Mesenchymal stem cell (in vitro differentiated cells and primary cell): Measurements from ENCODE around the gene SLC6A13.

ENCODE experiments used
- DNase-seq: peaks from one replicate; pipeline ENCODE4 v3.0.0-alpha.2; 2013
- H2AFZ ChIP-seq: one replicate; pipeline ENCODE4 v1.6.1; 2013; ENCODE audit warnings: low read depth, mild to moderate bottlenecking, control low read depth, inconsistent platforms, low read length, moderate library complexity
- H2AK5ac ChIP-seq: 2 replicates; pipeline ENCODE4 v1.6.1; 2013; ENCODE audit warnings: low read length, moderate library complexity, mild to moderate bottlenecking, inconsistent platforms; ENCODE audit not compliant: severe bottlenecking
- H2BK120ac ChIP-seq: one replicate; pipeline ENCODE4 v1.6.1; 2013; ENCODE audit warnings: low read depth, mild to moderate bottlenecking, inconsistent platforms, low read length, moderate library complexity
- H2BK12ac ChIP-seq, 2 experiments: one replicate each; pipeline ENCODE4 v1.6.1; 2013; ENCODE audit warnings: inconsistent platforms in 2 of 2, low read length in 2 of 2, mild to moderate bottlenecking in 2 of 2, moderate library complexity in 2 of 2, control low read depth in 1 of 2
- H2BK15ac ChIP-seq: one replicate; pipeline ENCODE4 v1.6.1; 2013; ENCODE audit warnings: mild to moderate bottlenecking, low read depth, inconsistent platforms; ENCODE audit not compliant: poor library complexity, severe bottlenecking
- H2BK5ac ChIP-seq: 2 replicates; pipeline ENCODE4 v1.6.1; 2013; ENCODE audit warnings: low read depth, mild to moderate bottlenecking, low read length, control low read depth, inconsistent platforms; ENCODE audit not compliant: poor library complexity, severe bottlenecking
- H3K14ac ChIP-seq, 2 experiments: one replicate each; pipeline ENCODE4 v1.6.1; 2013; ENCODE audit warnings: inconsistent platforms in 2 of 2, low read length in 2 of 2, control low read depth in 1 of 2, mild to moderate bottlenecking in 1 of 2, moderate library complexity in 1 of 2
- H3K18ac ChIP-seq, 2 experiments: one replicate each; pipeline ENCODE4 v1.6.1; 2013; ENCODE audit warnings: inconsistent platforms in 2 of 2, low read length in 2 of 2, control low read depth in 1 of 2, low read depth in 1 of 2, mild to moderate bottlenecking in 1 of 2
- H3K23ac ChIP-seq, 2 experiments: one replicate each; pipeline ENCODE4 v1.6.1; 2013; ENCODE audit warnings: inconsistent platforms in 2 of 2, low read length in 2 of 2, mild to moderate bottlenecking in 2 of 2, moderate library complexity in 2 of 2, control low read depth in 1 of 2
- H3K27ac ChIP-seq: 2 replicates; pipeline ENCODE4 v1.5.1; 2013; ENCODE audit warnings: mild to moderate bottlenecking, moderate library complexity, low read length, control low read depth, inconsistent platforms; ENCODE audit not compliant: poor library complexity, severe bottlenecking
- H3K27me3 ChIP-seq, 2 experiments: 2 replicates each; pipeline versions ENCODE4 v1.6.1 to v1.7.0; 2013; ENCODE audit warnings: low read length in 2 of 2, mild to moderate bottlenecking in 2 of 2, moderate library complexity in 2 of 2, control low read depth in 1 of 2, inconsistent platforms in 1 of 2; ENCODE audit not compliant: control insufficient read depth in 1 of 2, insufficient read depth in 1 of 2
- H3K36me3 ChIP-seq, 2 experiments: 2 replicates each; pipeline versions ENCODE4 v1.6.1 to v1.7.0; 2013; ENCODE audit warnings: low read length in 2 of 2, control low read depth in 1 of 2, inconsistent platforms in 1 of 2, low read depth in 1 of 2, mild to moderate bottlenecking in 1 of 2; ENCODE audit not compliant: insufficient read depth in 2 of 2, control insufficient read depth in 1 of 2
- H3K4ac ChIP-seq, 2 experiments: one replicate each; pipeline ENCODE4 v1.6.1; 2013; ENCODE audit warnings: inconsistent platforms in 2 of 2, low read length in 2 of 2, mild to moderate bottlenecking in 2 of 2, moderate library complexity in 2 of 2, control low read depth in 1 of 2, low read depth in 1 of 2
- H3K4me1 ChIP-seq: 2 replicates; pipeline ENCODE4 v1.6.1; 2013; ENCODE audit warnings: low read depth, low read length, control low read depth; ENCODE audit not compliant: control insufficient read depth, insufficient read depth
- H3K4me2 ChIP-seq: 2 replicates; pipeline ENCODE4 v1.6.1; 2013; ENCODE audit warnings: low read length, mild to moderate bottlenecking, inconsistent platforms; ENCODE audit not compliant: poor library complexity, severe bottlenecking
- H3K4me3 ChIP-seq, 2 experiments: 2 replicates each; pipeline versions ENCODE4 v1.5.1 to v1.7.0; 2013; ENCODE audit warnings: low read length in 2 of 2, mild to moderate bottlenecking in 2 of 2, control low read depth in 1 of 2, low read depth in 1 of 2; ENCODE audit not compliant: insufficient read depth in 1 of 2
- H3K79me1 ChIP-seq: replicated peaks from 2 replicates; pipeline ENCODE4 v1.6.1; 2013; ENCODE audit warnings: mild to moderate bottlenecking, control low read depth, low read length, inconsistent platforms; ENCODE audit not compliant: poor library complexity, severe bottlenecking
- H3K9ac ChIP-seq: 2 replicates; pipeline ENCODE4 v1.7.0; 2013; ENCODE audit warnings: mild to moderate bottlenecking, low read length, moderate library complexity
- H3K9me3 ChIP-seq: 2 replicates; pipeline ENCODE4 v1.7.0; 2013; ENCODE audit warnings: mild to moderate bottlenecking, low read length; ENCODE audit not compliant: control insufficient read depth
- H4K8ac ChIP-seq: one replicate; pipeline ENCODE4 v1.6.1; 2013; ENCODE audit warnings: inconsistent platforms, mild to moderate bottlenecking, low read length, moderate library complexity
- H4K91ac ChIP-seq: one replicate; pipeline ENCODE4 v1.6.1; 2013; ENCODE audit warnings: mild to moderate bottlenecking, low read length, inconsistent platforms
- WGBS: methylation state at CpG from one replicate; pipeline ENCODE4 v1.1.7; 2013; ENCODE audit warnings: mixed read lengths; 5-methylcytosine and 5-hydroxymethylcytosine counted together

SLC6A13 gene

GRCh38 chr12:273382-273781, 10.7 kb upstream of the SLC6A13 start:
- Histone ChIP-seq H3K9me3 (no peaks in the 10 kb centered on the region), H3K9ac (no peak overlapping the region), H3K14ac (no peak overlapping the region), H2BK5ac (no peak overlapping the region), H3K4me2 (no peak overlapping the region), H3K4me1 (no peaks in the 10 kb centered on the region), H2AFZ (no peak overlapping the region), H3K27ac (no peak overlapping the region), H2BK120ac (no peak overlapping the region), H3K18ac (no peak overlapping the region), H3K4me3 (no peak overlapping the region), H4K8ac (no peak overlapping the region), H2BK12ac (no peak overlapping the region), H2AK5ac (no peak overlapping the region), H3K23ac (no peak overlapping the region), H3K36me3 (peaks cover 0 to 4% of the 10 kb centered on the region in 2 experiments), H3K79me1 (peaks cover 5% of the 10 kb centered on the region), H2BK15ac (no peak overlapping the region), H3K27me3 (peaks cover 0 to 3% of the 10 kb centered on the region in 2 experiments), H3K4ac (no peak overlapping the region), H4K91ac (no peak overlapping the region)
- DNase-seq = no peak
- 91% methylated on average over 3 of the region's 3 CpGs for whole genome bisulfite sequencing

DNA sequence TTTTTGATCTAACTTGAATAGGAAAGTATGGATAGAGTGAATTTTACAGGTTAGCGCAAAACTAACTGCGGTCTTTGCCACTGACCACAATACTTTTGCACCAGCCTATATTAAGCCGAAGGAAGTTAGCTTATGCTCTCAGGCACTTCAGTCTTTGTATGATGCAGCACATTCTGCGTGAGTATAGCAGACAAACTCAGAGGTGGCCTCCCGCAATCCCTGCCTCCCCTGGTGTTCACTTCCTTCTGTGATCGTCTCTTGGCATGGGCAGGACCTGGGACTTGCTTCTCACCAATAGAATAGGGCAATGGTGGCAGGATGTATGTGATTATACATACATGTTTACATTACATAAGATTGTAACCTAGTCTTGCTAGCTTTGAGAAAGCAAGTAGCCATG, 10.3 kb upstream of the SLC6A13 start:
- H3K27me3 ChIP-seq = peaks cover 0 to 7% of the 10 kb centered on the region in 2 experiments
- peaks cover 2% of the 10 kb centered on the region for H3K4me1 ChIP-seq
- no peak overlapping the region for H3K4me3 ChIP-seq
- no peak overlapping the region for H2BK15ac ChIP-seq
- no peak overlapping the region for H2BK120ac ChIP-seq
- no peak overlapping the region for H3K18ac ChIP-seq
- H2AK5ac ChIP-seq = no peak overlapping the region
- H3K36me3 ChIP-seq = peaks cover 0 to 3% of the 10 kb centered on the region in 2 experiments
- H4K91ac ChIP-seq = no peak overlapping the region
- no peak overlapping the region for H2BK5ac ChIP-seq
- WGBS = 100% methylated on average over 4 of the region's 6 CpGs
- no peak overlapping the region for H3K4me2 ChIP-seq
- DNase-seq = no peak
- no peaks in the 10 kb centered on the region for H3K9me3 ChIP-seq
- no peak overlapping the region for H3K14ac ChIP-seq
- no peak overlapping the region for H3K9ac ChIP-seq
- H3K4ac ChIP-seq = no peak overlapping the region
- H3K23ac ChIP-seq = no peak overlapping the region
- no peak overlapping the region for H4K8ac ChIP-seq
- H3K27ac ChIP-seq = no peak overlapping the region
- H2BK12ac ChIP-seq = no peak overlapping the region
- no peak overlapping the region for H2AFZ ChIP-seq
- H3K79me1 ChIP-seq = peaks cover 3% of the 10 kb centered on the region

DNA sequence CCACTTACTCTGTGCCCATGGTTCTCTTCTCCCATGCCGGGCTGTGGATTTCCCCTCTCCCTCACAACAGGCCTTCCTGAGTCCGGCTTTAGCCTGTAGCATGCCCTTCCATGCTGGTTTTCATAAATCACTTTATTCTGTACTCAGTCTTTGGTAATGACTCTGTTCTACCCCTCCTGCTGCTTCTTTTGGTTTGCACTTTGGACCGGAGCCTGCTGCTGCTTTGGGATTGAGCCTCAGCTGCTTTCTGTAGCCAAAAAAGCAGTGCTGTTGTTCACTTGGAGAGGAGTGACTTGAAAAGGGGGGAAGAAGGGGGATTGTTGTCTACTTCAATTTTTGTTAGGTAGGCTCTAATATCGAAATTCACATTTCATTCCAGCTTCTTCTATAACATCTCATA, 8.5 kb upstream of the SLC6A13 start:
- Histone ChIP-seq H3K23ac (no peak overlapping the region), H2BK15ac (no peak overlapping the region), H3K4me2 (no peak overlapping the region), H3K79me1 (peaks cover 2% of the 10 kb centered on the region), H2BK12ac (no peak overlapping the region), H2AFZ (no peak overlapping the region), H3K4me1 (peaks cover 2% of the 10 kb centered on the region), H3K18ac (no peak overlapping the region), H3K14ac (no peak overlapping the region), H3K9me3 (no peaks in the 10 kb centered on the region), H3K27me3 (peaks cover 0 to 16% of the 10 kb centered on the region in 2 experiments), H4K8ac (no peak overlapping the region), H2BK5ac (no peak overlapping the region), H3K36me3 (no peaks in the 10 kb centered on the region), H3K9ac (no peak overlapping the region), H2AK5ac (no peak overlapping the region), H3K4ac (no peak overlapping the region), H2BK120ac (no peak overlapping the region), H3K4me3 (no peak overlapping the region), H3K27ac (no peak overlapping the region), H4K91ac (no peak overlapping the region)
- 100% methylated on average over 3 of the region's 4 CpGs for whole genome bisulfite sequencing
- no peak for DNase-seq

DNA sequence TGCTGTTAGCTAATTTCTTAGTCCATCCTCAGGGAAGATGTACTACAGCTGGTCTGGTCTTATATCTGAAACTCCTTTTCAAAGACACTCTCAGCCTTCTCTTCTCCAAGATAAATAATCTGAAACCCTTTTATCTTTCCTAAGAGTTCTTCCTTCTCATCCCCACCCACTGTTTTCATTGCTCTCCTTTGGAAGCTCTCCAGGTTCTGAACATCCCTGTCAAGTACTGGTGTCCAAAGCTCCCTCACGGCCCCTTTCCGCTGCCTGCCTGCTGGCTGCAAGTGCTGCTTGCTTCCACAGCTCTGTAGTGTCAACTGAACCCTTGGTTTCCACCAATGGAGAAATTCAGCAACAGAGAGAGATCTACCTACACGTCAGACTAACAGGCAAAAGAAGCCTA, 6.6 kb upstream of the SLC6A13 start:
- Histone ChIP-seq H3K9me3 (no peaks in the 10 kb centered on the region), H3K18ac (no peak overlapping the region), H3K9ac (no peak overlapping the region), H2BK12ac (no peak overlapping the region), H3K27me3 (peaks cover 0 to 21% of the 10 kb centered on the region in 2 experiments), H4K8ac (no peak overlapping the region), H3K4ac (no peak overlapping the region), H3K36me3 (no peaks in the 10 kb centered on the region), H3K79me1 (peaks cover 2% of the 10 kb centered on the region), H3K14ac (no peak overlapping the region), H2BK15ac (no peak overlapping the region), H2AK5ac (no peak overlapping the region), H2BK5ac (no peak overlapping the region), H3K4me3 (no peak overlapping the region), H3K4me2 (no peak overlapping the region), H2AFZ (no peak overlapping the region), H3K27ac (no peak overlapping the region), H3K23ac (no peak overlapping the region), H4K91ac (no peak overlapping the region), H3K4me1 (peaks cover 2% of the 10 kb centered on the region), H2BK120ac (no peak overlapping the region)
- no peak for DNase-seq
- WGBS = 65% methylated on average over 3 of the region's 3 CpGs
